HCT116 (cell line): Measurements from ENCODE around the gene CERS5. TPM values are rescaled to one million over a fixed set of nuclear protein-coding genes. Genes with fewer than 3 reads are reported as not detected.

Experiments used
- ATAC-seq: fragments of 200-7000 bp; cut with Tn5 transposase; 2 replicates; pipeline ENCODE4 v1.9.1; 2020; ENCODE audit warnings: mild to moderate bottlenecking, moderate library complexity
- BruUV-seq: library from RNA; stranded (reverse); fragments of 400-500 nt; replicated peaks from 2 replicates; lab custom pipeline; 2021; lab: Mats Ljungman, UMichigan
- CTCF ChIA-PET: fragments of 300-600 bp; sonication (Branson Sonifier 250); formaldehyde crosslinking; loops from one replicate; lab custom pipeline; 2021; ENCODE audit warnings: antibody characterized with exemption; lab: Charles Lee
- POLR2A ChIA-PET: fragments of 300-600, 350-600 bp; sonication (Branson Sonifier 250); formaldehyde crosslinking; loops from one replicate; lab custom pipeline; 2021; ENCODE audit warnings: antibody characterized with exemption; lab: Charles Lee
- RAD21 ChIA-PET, 2 experiments: fragments of 300-600 bp; sonication (Branson Sonifier 250); formaldehyde crosslinking; loops; one replicate each; lab custom pipeline; 2023; ENCODE audit warnings: low total read pairs in 2 of 2; ENCODE audit not compliant: uncharacterized antibody in 2 of 2, unreplicated experiment in 2 of 2, low non-redundant PET in 1 of 2; lab: Charles Lee
- DNase-seq: peaks from one replicate; pipeline ENCODE4 v3.0.0-alpha.2; 2010; ENCODE audit warnings: low read depth, low spot score
- H2AFZ ChIP-seq: fragments of 200-600 bp; shearing (Covaris generic), sonication (generic); 2 replicates; pipeline ENCODE4 v1.6.1; 2017; ENCODE audit warnings: low read depth, mixed run types, mixed read lengths, antibody characterized with exemption, low read length; ENCODE audit not compliant: poor library complexity, severe bottlenecking
- H3K27ac ChIP-seq: 2 replicates; pipeline ENCODE4 v1.5.1; 2012; ENCODE audit warnings: low read depth, low read length
- H3K27me3 ChIP-seq: fragments of 200-600 bp; sonication (generic); 2 replicates; pipeline ENCODE4 v1.6.1; 2016; ENCODE audit warnings: mixed run types, low read length, mixed read lengths; ENCODE audit not compliant: insufficient read depth
- H3K36me3 ChIP-seq, 2 experiments: fragments of 200-500 bp in 1 of 2; fragments of 200-600 bp in 1 of 2; sonication (Bioruptor generic) in 1 of 2; sonication (generic) in 1 of 2; 2 replicates each; pipeline versions ENCODE4 v1.5.1 to v1.6.1; 2014 to 2016; ENCODE audit warnings: low read length in 2 of 2, inconsistent platforms in 1 of 2, mixed read lengths in 1 of 2, mixed run types in 1 of 2; ENCODE audit not compliant: insufficient read depth in 2 of 2, control insufficient read depth in 1 of 2
- H3K4me1 ChIP-seq, 2 experiments: fragments of 200-600 bp in 1 of 2; sonication (generic) in 1 of 2; 2 replicates each; pipeline versions ENCODE4 v1.5.1 to v1.6.1; 2012 to 2017; ENCODE audit warnings: low read length in 2 of 2, inconsistent platforms in 1 of 2, mild to moderate bottlenecking in 1 of 2, mixed read lengths in 1 of 2, mixed run types in 1 of 2, moderate library complexity in 1 of 2; ENCODE audit not compliant: insufficient read depth in 2 of 2, control insufficient read depth in 1 of 2
- H3K4me2 ChIP-seq: fragments of 200-600 bp; sonication (generic); 2 replicates; pipeline ENCODE4 v1.6.1; 2017; ENCODE audit warnings: mixed run types, low read length, mixed read lengths
- H3K4me3 ChIP-seq, 2 experiments: fragments of 200-600 bp in 1 of 2; sonication (generic) in 1 of 2; replicated peaks in 1 of 2; 2 replicates each; pipeline ENCODE4 v1.5.1; 2011 to 2016; ENCODE audit warnings: low read length in 2 of 2, control low read depth in 1 of 2, low read depth in 1 of 2, mild to moderate bottlenecking in 1 of 2, mixed read lengths in 1 of 2, mixed run types in 1 of 2
- H3K79me2 ChIP-seq: fragments of 200-600 bp; sonication (generic); 2 replicates; pipeline ENCODE4 v1.6.1; 2017; ENCODE audit warnings: mild to moderate bottlenecking, mixed run types, low read length, moderate library complexity, mixed read lengths; ENCODE audit not compliant: insufficient read depth
- H3K9ac ChIP-seq: fragments of 200-600 bp; sonication (generic); 2 replicates; pipeline ENCODE4 v1.6.1; 2016; ENCODE audit warnings: low read length, mixed read lengths
- H3K9me2 ChIP-seq: fragments of 200-600 bp; sonication (generic), shearing (Covaris generic); 2 replicates; pipeline ENCODE4 v1.6.1; 2017; ENCODE audit warnings: mixed run types, mild to moderate bottlenecking, moderate library complexity; ENCODE audit not compliant: insufficient read depth
- H3K9me3 ChIP-seq, 2 experiments: fragments of 200-500 bp in 1 of 2; fragments of 200-600 bp in 1 of 2; sonication (Bioruptor generic) in 1 of 2; sonication (generic) in 1 of 2; 2 replicates each; pipeline ENCODE4 v1.6.1; 2014 to 2017; ENCODE audit warnings: low read length in 2 of 2, mixed read lengths in 2 of 2, inconsistent platforms in 1 of 2, low read depth in 1 of 2, mild to moderate bottlenecking in 1 of 2, mixed run types in 1 of 2, moderate library complexity in 1 of 2; ENCODE audit not compliant: control insufficient read depth in 1 of 2, insufficient read depth in 1 of 2
- H4K20me1 ChIP-seq: fragments of 200-600 bp; sonication (generic), shearing (Covaris generic); 2 replicates; pipeline ENCODE4 v1.6.1; 2017; ENCODE audit warnings: mixed run types, mild to moderate bottlenecking, moderate library complexity; ENCODE audit not compliant: insufficient read depth
- CBX3 ChIP-seq: IDR thresholded peaks from 2 replicates; pipeline ENCODE4 v1.6.1; 2012; ENCODE audit warnings: low read depth
- ELF1 ChIP-seq: IDR thresholded peaks from 2 replicates; pipeline ENCODE4 v1.6.1; 2012; ENCODE audit warnings: low read depth, borderline replicate concordance
- EZH2 ChIP-seq: fragments of 200-600 bp; sonication (generic); IDR thresholded peaks from 2 replicates; pipeline ENCODE4 v1.6.1; 2017; ENCODE audit warnings: antibody characterized with exemption, mixed run types
- EZH2phosphoT487 ChIP-seq: fragments of 200-600 bp; IDR thresholded peaks from 2 replicates; pipeline ENCODE4 v1.6.1; 2018; ENCODE audit warnings: antibody characterized with exemption, borderline replicate concordance
- FOSL1 ChIP-seq: IDR thresholded peaks from 2 replicates; pipeline ENCODE4 v1.6.1; 2012; ENCODE audit warnings: low read depth
- JUND ChIP-seq: IDR thresholded peaks from 2 replicates; pipeline ENCODE4 v1.6.1; 2012
- POLR2AphosphoS5 ChIP-seq: IDR thresholded peaks from 2 replicates; pipeline ENCODE4 v1.6.1; 2011; ENCODE audit warnings: mild to moderate bottlenecking, low read depth, low read length, moderate library complexity
- RAD21 ChIP-seq: IDR thresholded peaks from 2 replicates; pipeline ENCODE4 v1.6.1; 2012; ENCODE audit warnings: low read depth, mild to moderate bottlenecking
- REST ChIP-seq: IDR thresholded peaks from 2 replicates; pipeline ENCODE4 v1.6.1; 2012; ENCODE audit warnings: low read depth
- TCF7L2 ChIP-seq: IDR thresholded peaks from 2 replicates; pipeline ENCODE4 v1.7.0; 2011; ENCODE audit warnings: borderline replicate concordance, inconsistent platforms; ENCODE audit not compliant: insufficient read depth, insufficient read length; ENCODE audit errors: extremely low read depth
- YY1 ChIP-seq: IDR thresholded peaks from 2 replicates; pipeline ENCODE4 v1.6.1; 2011; ENCODE audit warnings: low read length, low read depth, moderate library complexity, mild to moderate bottlenecking; ENCODE audit not compliant: insufficient replicate concordance; ENCODE audit errors: extremely low read depth
- ZNF274 ChIP-seq: fragments of 200-500 bp; sonication (Bioruptor generic); IDR thresholded peaks from 2 replicates; pipeline ENCODE4 v1.6.1; 2014; ENCODE audit warnings: mild to moderate bottlenecking, low read depth, low read length, inconsistent platforms
- intact Hi-C: fragments of 100-400 bp; cut with micrococcal nuclease; formaldehyde crosslinking; loops from 2 replicates; pipeline ENCODE4 v1.10.0; 2022
- total RNA-seq: library from RNA; stranded (reverse); gene quantifications from one replicate; pipeline ENCODE4 v1.2.1, GENCODE V29; 2021; ENCODE audit not compliant: unreplicated experiment
- TF ChIP-seq, protein P1 (sequence below): IDR thresholded peaks from 2 replicates; pipeline ENCODE4 v1.6.1; 2011; ENCODE audit warnings: mild to moderate bottlenecking, low read length, moderate library complexity; ENCODE audit not compliant: insufficient replicate concordance; ENCODE audit errors: extremely low read depth
- TF ChIP-seq, protein P2 (sequence below), 3 experiments: fragments of 200-600 bp in 1 of 3; sonication (generic) in 1 of 3; IDR thresholded peaks in 2 of 3; conservative IDR thresholded peaks in 1 of 3; 2 replicates each; pipeline ENCODE4 v1.5.1; 2012 to 2017; ENCODE audit warnings: low read depth in 2 of 3, low read length in 2 of 3, antibody characterized with exemption in 1 of 3, borderline replicate concordance in 1 of 3, control low read depth in 1 of 3, mild to moderate bottlenecking in 1 of 3, mixed read lengths in 1 of 3, mixed run types in 1 of 3, moderate library complexity in 1 of 3; ENCODE audit not compliant: insufficient read depth in 1 of 3

CERS5 gene
- total RNA-seq, 1 experiment from 2014 or later: 33.4 TPM

DNA sequence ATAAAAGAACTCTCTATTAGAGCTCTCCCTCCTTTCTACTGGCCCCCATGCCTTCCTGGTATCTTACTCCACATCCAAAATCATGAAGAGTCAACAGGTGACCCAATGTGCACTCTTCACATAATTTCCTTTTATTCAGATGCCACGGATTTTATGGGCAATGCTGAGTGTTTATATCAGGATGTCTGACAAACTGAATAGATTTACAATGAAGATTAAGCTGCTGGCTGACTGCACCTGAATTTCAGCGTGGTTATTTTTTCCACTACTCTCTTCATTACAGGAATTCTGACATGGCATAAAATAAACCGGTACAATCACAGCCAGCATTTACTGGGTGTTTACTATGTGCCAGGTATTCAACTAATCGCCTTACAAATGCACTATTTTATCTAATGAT lies 29.4 kb upstream of the CERS5 start (continued):
- TF ChIP-seq YY1 (no peak), JUND (no peak)

- Histone ChIP-seq H4K20me1 (no peaks in the 10 kb centered on the region), H3K9ac (no peak overlapping the region), H3K79me2 (no peaks in the 10 kb centered on the region; the same call in none of the 2 replicates), H3K27ac (no peak overlapping the region), H3K4me1 (peaks cover 4 to 6% of the 10 kb centered on the region in 2 experiments), H3K9me2 (no peaks in the 10 kb centered on the region), H3K27me3 (no peaks in the 10 kb centered on the region), H3K36me3 (peaks cover 6 to 23% of the 10 kb centered on the region in 2 experiments; a peak in 3 of 4 replicates), H3K4me2 (no peak overlapping the region), H3K9me3 (no peaks in the 10 kb centered on the region)
- DNase-seq (no peak), ATAC-seq (no peak)
- CTCF ChIA-PET: no interaction called here
- RAD21 ChIA-PET: no interaction called here
- POLR2A ChIA-PET: no interaction called here
- TF ChIP-seq FOSL1 (no peak), TCF7L2 (no peak), ELF1 (no peak), YY1 (no peak), CBX3 (no peak), JUND (no peak), ZNF274 (no peak), POLR2AphosphoS5 (no peak), EZH2phosphoT487 (no peak), EZH2 (no peak), RAD21 (no peak), REST (no peak)
- TF ChIP-seq, protein P1, sequence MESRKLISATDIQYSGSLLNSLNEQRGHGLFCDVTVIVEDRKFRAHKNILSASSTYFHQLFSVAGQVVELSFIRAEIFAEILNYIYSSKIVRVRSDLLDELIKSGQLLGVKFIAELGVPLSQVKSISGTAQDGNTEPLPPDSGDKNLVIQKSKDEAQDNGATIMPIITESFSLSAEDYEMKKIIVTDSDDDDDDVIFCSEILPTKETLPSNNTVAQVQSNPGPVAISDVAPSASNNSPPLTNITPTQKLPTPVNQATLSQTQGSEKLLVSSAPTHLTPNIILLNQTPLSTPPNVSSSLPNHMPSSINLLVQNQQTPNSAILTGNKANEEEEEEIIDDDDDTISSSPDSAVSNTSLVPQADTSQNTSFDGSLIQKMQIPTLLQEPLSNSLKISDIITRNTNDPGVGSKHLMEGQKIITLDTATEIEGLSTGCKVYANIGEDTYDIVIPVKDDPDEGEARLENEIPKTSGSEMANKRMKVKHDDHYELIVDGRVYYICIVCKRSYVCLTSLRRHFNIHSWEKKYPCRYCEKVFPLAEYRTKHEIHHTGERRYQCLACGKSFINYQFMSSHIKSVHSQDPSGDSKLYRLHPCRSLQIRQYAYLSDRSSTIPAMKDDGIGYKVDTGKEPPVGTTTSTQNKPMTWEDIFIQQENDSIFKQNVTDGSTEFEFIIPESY: no peak
- TF ChIP-seq, protein P2, sequence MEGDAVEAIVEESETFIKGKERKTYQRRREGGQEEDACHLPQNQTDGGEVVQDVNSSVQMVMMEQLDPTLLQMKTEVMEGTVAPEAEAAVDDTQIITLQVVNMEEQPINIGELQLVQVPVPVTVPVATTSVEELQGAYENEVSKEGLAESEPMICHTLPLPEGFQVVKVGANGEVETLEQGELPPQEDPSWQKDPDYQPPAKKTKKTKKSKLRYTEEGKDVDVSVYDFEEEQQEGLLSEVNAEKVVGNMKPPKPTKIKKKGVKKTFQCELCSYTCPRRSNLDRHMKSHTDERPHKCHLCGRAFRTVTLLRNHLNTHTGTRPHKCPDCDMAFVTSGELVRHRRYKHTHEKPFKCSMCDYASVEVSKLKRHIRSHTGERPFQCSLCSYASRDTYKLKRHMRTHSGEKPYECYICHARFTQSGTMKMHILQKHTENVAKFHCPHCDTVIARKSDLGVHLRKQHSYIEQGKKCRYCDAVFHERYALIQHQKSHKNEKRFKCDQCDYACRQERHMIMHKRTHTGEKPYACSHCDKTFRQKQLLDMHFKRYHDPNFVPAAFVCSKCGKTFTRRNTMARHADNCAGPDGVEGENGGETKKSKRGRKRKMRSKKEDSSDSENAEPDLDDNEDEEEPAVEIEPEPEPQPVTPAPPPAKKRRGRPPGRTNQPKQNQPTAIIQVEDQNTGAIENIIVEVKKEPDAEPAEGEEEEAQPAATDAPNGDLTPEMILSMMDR (IDR thresholded peaks at IDR 0.05 in 2 of 3, conservative IDR thresholded peaks at IDR 0.05 in 1 of 3; ENCODE audit: borderline replicate concordance in 1 of 3, insufficient read depth in 1 of 3, low read depth in 2 of 3, low read length in 2 of 3): no peak
- TF ChIP-seq, all 23 proteins: peak for 0
- intact Hi-C loops: no loop called here
- no TSS peak for BruUV-seq
- H2AFZ ChIP-seq: no peak overlapping the region
- no peak overlapping the region for H3K4me3 ChIP-seq
Observed at GRCh38 chr12:50195832-50196231, 28.7 kb upstream of the CERS5 start.
